Measurements from ENCODE around the gene CRTC3. TPM values are rescaled to one million over a fixed set of nuclear protein-coding genes. Genes with fewer than 3 reads are reported as not detected.

CRTC3 gene
- total RNA-seq, 1 donor from 2014 or later, result 14.1 TPM

- no peak for TF ChIP-seq CTCF (IDR thresholded peaks at IDR 0.05; ENCODE audit: insufficient read depth, low read length, poor library complexity, severe bottlenecking)
- no peaks in the 10 kb centered on the region for H3K27me3 ChIP-seq (ENCODE audit: control insufficient read depth, insufficient read depth, low read length)
- DNase-seq (ENCODE audit: low read depth), result no peak
- peaks cover 1% of the 10 kb centered on the region for H3K36me3 ChIP-seq (ENCODE audit: control insufficient read depth, insufficient read depth, low read length)
- H3K4me3 ChIP-seq (ENCODE audit: low read depth, low read length), result no peak overlapping the region
Observed at GRCh38 chr15:90580946-90581345, 51.2 kb downstream of the CRTC3 start.

- Histone ChIP-seq H3K36me3 (ENCODE audit: control insufficient read depth, insufficient read depth, low read length) (peaks cover 1% of the 10 kb centered on the region), H3K27me3 (ENCODE audit: control insufficient read depth, insufficient read depth, low read length) (no peaks in the 10 kb centered on the region), H3K4me3 (ENCODE audit: low read depth, low read length) (no peak overlapping the region)
- DNase-seq (ENCODE audit: low read depth), result no peak
- TF ChIP-seq CTCF (IDR thresholded peaks at IDR 0.05; ENCODE audit: insufficient read depth, low read length, poor library complexity, severe bottlenecking), result no peak
Observed at GRCh38 chr15:90581771-90582352, 52.1 kb downstream of the CRTC3 start.

- no peak for DNase-seq (ENCODE audit: low read depth)
- no peak for TF ChIP-seq CTCF (IDR thresholded peaks at IDR 0.05; ENCODE audit: insufficient read depth, low read length, poor library complexity, severe bottlenecking)
Observed at GRCh38 chr15:90582553-90582952, 52.8 kb downstream of the CRTC3 start.

GRCh38 chr15:90583471-90584252 lies 53.9 kb downstream of the CRTC3 start:
- peaks cover 1% of the 10 kb centered on the region for H3K36me3 ChIP-seq (ENCODE audit: control insufficient read depth, insufficient read depth, low read length)
- no peaks in the 10 kb centered on the region for H3K27me3 ChIP-seq (ENCODE audit: control insufficient read depth, insufficient read depth, low read length)
- H3K4me3 ChIP-seq (ENCODE audit: low read depth, low read length), result no peak overlapping the region
- TF ChIP-seq CTCF (IDR thresholded peaks at IDR 0.05; ENCODE audit: insufficient read depth, low read length, poor library complexity, severe bottlenecking), result no peak
- DNase-seq (ENCODE audit: low read depth), result no peak

More at GRCh38 chr15:90582553-90582952, 52.8 kb downstream of the CRTC3 start:
- Histone ChIP-seq H3K36me3 (ENCODE audit: control insufficient read depth, insufficient read depth, low read length) (peaks cover 1% of the 10 kb centered on the region), H3K4me3 (ENCODE audit: low read depth, low read length) (no peak overlapping the region), H3K27me3 (ENCODE audit: control insufficient read depth, insufficient read depth, low read length) (no peaks in the 10 kb centered on the region)

GRCh38 chr15:90584841-90585240 lies 55.1 kb downstream of the CRTC3 start:
- TF ChIP-seq CTCF (IDR thresholded peaks at IDR 0.05; ENCODE audit: insufficient read depth, low read length, poor library complexity, severe bottlenecking), result no peak
- Histone ChIP-seq H3K4me3 (ENCODE audit: low read depth, low read length) (no peak overlapping the region), H3K27me3 (ENCODE audit: control insufficient read depth, insufficient read depth, low read length) (no peaks in the 10 kb centered on the region), H3K36me3 (ENCODE audit: control insufficient read depth, insufficient read depth, low read length) (peaks cover 1% of the 10 kb centered on the region)
- DNase-seq (ENCODE audit: low read depth), result no peak

Data from kidney epithelial cell (primary cell).